Heart left ventricle (tissue), 16 donors: ENCODE data around the gene INPP5D. TPM values are rescaled to one million over a fixed set of nuclear protein-coding genes. Genes with fewer than 3 reads are reported as not detected.

Experiments
- ATAC-seq, 4 donors: fragments of 200-7000 bp; cut with Tn5 transposase; one replicate each; pipeline ENCODE4 v1.9.1; 2020 to 2022; ENCODE audit warnings: moderate library complexity in 4 of 4, mild to moderate bottlenecking in 3 of 4, moderate number of reproducible peaks in 1 of 4
- DNase-seq, 5 donors: peaks; one replicate each; pipeline ENCODE4 v3.0.0-alpha.2; 2020
- H3K27ac ChIP-seq, 12 donors: fragments of 200-600 bp; sonication (generic) in 4 of 12; one replicate each; pipeline versions ENCODE4 v1.5.0 to v1.8.0; 2016 to 2022; ENCODE audit warnings: mild to moderate bottlenecking in 2 of 12
- H3K27me3 ChIP-seq, 9 donors: fragments of 200-600 bp; sonication (generic) in 2 of 9; one replicate each; pipeline versions ENCODE4 v1.5.1 to v1.8.0; 2016 to 2022; ENCODE audit warnings: mild to moderate bottlenecking in 3 of 9
- H3K36me3 ChIP-seq, 9 donors: fragments of 200-600 bp; sonication (generic) in 2 of 9; one replicate each; pipeline versions ENCODE4 v1.5.0 to v1.8.0; 2018 to 2022; ENCODE audit warnings: mild to moderate bottlenecking in 2 of 9
- H3K4me1 ChIP-seq, 12 donors: fragments of 200-600 bp; sonication (generic) in 4 of 12; one replicate each; pipeline versions ENCODE4 v1.5.0 to v1.8.0; 2016 to 2022; ENCODE audit warnings: mild to moderate bottlenecking in 3 of 12
- H3K4me3 ChIP-seq, 12 donors: fragments of 200-600 bp; sonication (generic) in 4 of 12; one replicate each; pipeline versions ENCODE4 v1.5.0 to v1.8.0; 2017 to 2022; ENCODE audit warnings: mild to moderate bottlenecking in 9 of 12, moderate library complexity in 4 of 12
- H3K9me3 ChIP-seq, 12 donors: fragments of 200-600 bp; sonication (generic) in 4 of 12; one replicate each; pipeline versions ENCODE4 v1.5.0 to v1.8.0; 2016 to 2022; ENCODE audit warnings: mild to moderate bottlenecking in 1 of 12
- CTCF ChIP-seq, 12 donors: fragments of 200-600 bp; sonication (generic) in 4 of 12; IDR thresholded peaks; one replicate each; pipeline versions ENCODE4 v1.5.0 to v1.8.0; 2018 to 2022; ENCODE audit warnings: antibody characterized with exemption in 12 of 12, mild to moderate bottlenecking in 5 of 12
- POLR2A ChIP-seq, 2 donors: fragments of 450-650 bp; IDR thresholded peaks; one replicate each; pipeline ENCODE4 v1.6.1; 2017; ENCODE audit warnings: antibody characterized with exemption in 2 of 2, mild to moderate bottlenecking in 2 of 2, moderate library complexity in 2 of 2
- WGBS, 4 donors: extraction: QIAGEN DNeasy Blood & Tissue Kit in 2 of 4; methylation state at CpG; one replicate each; pipeline versions ENCODE4 v1.1.5 to v1.1.7; 2013 to 2018; 5-methylcytosine and 5-hydroxymethylcytosine counted together
- intact Hi-C, 10 donors: fragments of 100-400 bp; cut with DNase I; formaldehyde crosslinking; loops; one replicate each; pipeline versions ENCODE4 v1.11.1 to v1.14.2; 2022
- polyA plus RNA-seq, 2 donors: library from polyadenylated mRNA; stranded (reverse); fragments of 200-250 nt; gene quantifications; one replicate each; pipeline ENCODE4 v1.2.3, GENCODE V29; 2013
- total RNA-seq, 9 donors: library from RNA; depleted of rRNA in 2 of 9; stranded (reverse); fragments of >200 nt in 2 of 9; fragmentation: NEBNext Ultra II Directional in 3 of 9; extraction: Animal tissue kit (Norgen Biotek cat#: 25700) in 3 of 9; gene quantifications; one replicate each; pipeline versions ENCODE4 v1.1.0 to v1.2.4, GENCODE V29; 2016 to 2023
- donor health status: ischemic (EF 13 %, LVEDD 7.1; RV severe dilation, severe dysfunction).
- donor health status: healthy with polysubstance abuse.
- donor health status: DM: no; HTN: yes; CAD: no.
- donor health status: DM: no; HTN: no; CAD: no.
- donor health status: ischemic (EF 25% LVEDD 6.9; RV normal size, moderate dysfunction).
- donor health status: ischemic (EF 25% LVEDD 5.7; RV mildly dilated, moderate dysfunction).
- donor health status: healthy.
- donor health status: DM: yes; HTN: yes; CAD: no.
- donor health status: ischemic (EF 35%, LVEDD 5.7; RV mildly dilated, moderate dysfunction).
- donor health status: nonischemic (EF 11% LVEDD 7.7; RV severe dilation, severe dysfunction).
- donor health status: DM: yes; HTN: yes; CAD: no.
- donor health status: PGD.
- donor health status: ischemic (EF 29% LVEDD 5.4; RV normal size, mild dysfunction).
- donor health status: nonischemic (EF 23%, LVEDD 6.1; RV moderate dilation, normal function).

Gene INPP5D
- total and polyA plus RNA-seq, 11 donors, result 2.8 to 29.1 (median 4.9) TPM

- DNase-seq (no peak), ATAC-seq (no peak)
- TF ChIP-seq CTCF (IDR thresholded peaks at IDR 0.05), result no peak
- no peak for TF ChIP-seq POLR2A (IDR thresholded peaks at IDR 0.05)
Observed at GRCh38 chr2:233114421-233114861, 54.3 kb downstream of the INPP5D start.

DNA sequence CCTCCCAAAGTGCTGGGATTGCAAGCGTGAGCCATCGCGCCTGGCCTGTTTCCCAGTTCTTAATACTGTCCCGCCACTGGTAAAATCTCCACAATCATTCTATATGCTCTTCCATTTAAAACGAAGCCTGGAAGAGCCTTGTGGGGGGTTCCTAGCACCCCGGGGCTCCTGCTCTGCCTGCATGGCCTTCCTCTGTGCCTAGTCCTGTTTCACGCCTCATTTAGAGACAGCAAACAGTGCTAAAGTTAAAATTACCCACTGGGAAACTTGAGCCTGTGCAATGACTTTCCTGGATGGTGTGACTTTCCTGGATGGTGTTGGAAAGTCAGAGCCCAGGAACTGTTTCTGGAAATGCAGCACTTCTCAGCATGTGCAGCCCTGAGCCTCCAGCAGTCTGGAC is 55.0 kb downstream of the INPP5D start:
- intact Hi-C loops, result loop anchor here in 1 of 10 donors (10.0 kb wide), 1 partner anchor 130 kb away; no protein-coding TSS in a partner anchor

More at GRCh38 chr2:233114421-233114861, 54.3 kb downstream of the INPP5D start:
- H3K9me3 ChIP-seq, result no peaks in the 10 kb centered on the region
- peaks cover 0 to 9% (median 0%) of the 10 kb centered on the region in 12 donors for H3K4me1 ChIP-seq
- WGBS, 4 donors, result 77 to 88% (median 82%) methylated on average over 8 to 11 of the region's 11 CpGs
- intact Hi-C loops, result loop anchor here in 1 of 10 donors (10.0 kb wide), 1 partner anchor 130 kb away; no protein-coding TSS in a partner anchor
- peaks cover 0 to 3% (median 0%) of the 10 kb centered on the region in 9 donors for H3K27me3 ChIP-seq
- peaks cover 0 to 11% (median 0%) of the 10 kb centered on the region in 9 donors for H3K36me3 ChIP-seq
- H3K4me3 ChIP-seq, result no peak overlapping the region
- no peak overlapping the region for H3K27ac ChIP-seq

GRCh38 chr2:233115741-233116140 is 55.6 kb downstream of the INPP5D start:
- WGBS, 4 donors, result 50 to 79% (median 73%) methylated on average over 2 of the region's 2 CpGs
- no peak for ATAC-seq
- peaks cover 0 to 9% (median 0%) of the 10 kb centered on the region in 12 donors for H3K4me1 ChIP-seq
- TF ChIP-seq CTCF (IDR thresholded peaks at IDR 0.05), result no peak
- TF ChIP-seq POLR2A (IDR thresholded peaks at IDR 0.05), result no peak
- no peaks in the 10 kb centered on the region for H3K9me3 ChIP-seq
- intact Hi-C loops, result loop anchor here in 1 of 10 donors (10.0 kb wide), 1 partner anchor 129 kb away; no protein-coding TSS in a partner anchor
- H3K27ac ChIP-seq, result no peak overlapping the region
- H3K4me3 ChIP-seq, result no peak overlapping the region
- peaks cover 0 to 11% (median 0%) of the 10 kb centered on the region in 9 donors for H3K36me3 ChIP-seq
- peaks cover 0 to 3% (median 0%) of the 10 kb centered on the region in 9 donors for H3K27me3 ChIP-seq
- DNase-seq, result no peak

More for the DNA sequence above, 55.0 kb downstream of the INPP5D start:
- H3K9me3 ChIP-seq, result no peaks in the 10 kb centered on the region
- TF ChIP-seq POLR2A (IDR thresholded peaks at IDR 0.05), result no peak
- no peak for TF ChIP-seq CTCF (IDR thresholded peaks at IDR 0.05)
- WGBS, 4 donors, result 70 to 82% (median 75%) methylated on average over 7 of the region's 7 CpGs
- DNase-seq (no peak), ATAC-seq (no peak)
- H3K27ac ChIP-seq, result no peak overlapping the region
- H3K4me1 ChIP-seq, result peaks cover 0 to 9% (median 0%) of the 10 kb centered on the region in 12 donors
- peaks cover 0 to 3% (median 0%) of the 10 kb centered on the region in 9 donors for H3K27me3 ChIP-seq
- H3K4me3 ChIP-seq, result no peak overlapping the region
- peaks cover 0 to 11% (median 0%) of the 10 kb centered on the region in 9 donors for H3K36me3 ChIP-seq

DNA sequence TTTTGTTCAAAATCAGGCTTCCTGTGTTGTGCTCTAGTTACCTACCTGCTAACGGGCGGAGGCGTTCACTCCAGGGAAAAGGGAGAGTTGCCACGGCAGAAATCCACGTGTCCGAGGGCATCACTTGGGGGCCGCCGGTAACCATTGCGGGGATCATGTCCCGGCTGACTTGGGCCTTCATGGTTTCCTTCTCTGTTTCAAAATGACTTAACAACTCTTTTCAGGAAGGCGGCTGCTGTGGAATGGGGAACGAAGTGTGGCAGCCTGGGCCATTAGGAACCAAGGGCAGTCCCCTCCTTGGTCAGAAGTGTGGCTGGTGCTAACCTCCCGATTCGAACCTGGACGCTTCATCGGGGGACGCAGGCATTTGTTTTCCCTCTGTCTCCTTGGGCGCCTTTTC is 56.8 kb downstream of the INPP5D start:
- intact Hi-C loops, result loop anchor here in 1 of 10 donors (10.0 kb wide), 1 partner anchor 128 kb away; no protein-coding TSS in a partner anchor
- no peaks in the 10 kb centered on the region for H3K9me3 ChIP-seq
- ATAC-seq, result peak in 2 of 4 donors; percentile 41 to 44
- no peak overlapping the region for H3K27ac ChIP-seq
- H3K4me3 ChIP-seq, result no peak overlapping the region
- TF ChIP-seq POLR2A (IDR thresholded peaks at IDR 0.05) (no peak), CTCF (IDR thresholded peaks at IDR 0.05) (no peak)
- H3K4me1 ChIP-seq, result peaks cover 0 to 9% (median 0%) of the 10 kb centered on the region in 12 donors
- WGBS, 4 donors, result 77 to 87% (median 84%) methylated on average over 18 of the region's 18 CpGs
- peaks cover 0 to 13% (median 0%) of the 10 kb centered on the region in 9 donors for H3K36me3 ChIP-seq
- no peak for DNase-seq
- H3K27me3 ChIP-seq, result peaks cover 0 to 3% (median 0%) of the 10 kb centered on the region in 9 donors
